Measurements from ENCODE around the gene WNT3A.

WNT3A gene

GRCh38 chr1:228082918-228083870 lies 76.4 kb downstream of the WNT3A start:
- DNase-seq (ENCODE audit: low read depth, low spot score) = no peak
- ChIA-PET POLR2A (interaction anchor here (1.0 to 1.2 kb wide), 4 partner anchors 7 to 307 kb away, joined by 3 to 4 read pairs (median 4); no protein-coding TSS in a partner anchor), CTCF (interaction anchor here (0.5 to 1.5 kb wide), 6 partner anchors 9 to 540 kb away, joined by 3 read pairs; no protein-coding TSS in a partner anchor)
- H3K4me3 ChIP-seq (ENCODE audit: low read depth, low read length) = peak overlapping the region; percentile 89
- no peak for TF ChIP-seq CTCF (IDR thresholded peaks at IDR 0.05; ENCODE audit: insufficient read depth, low read length, missing control alignments)

DNA sequence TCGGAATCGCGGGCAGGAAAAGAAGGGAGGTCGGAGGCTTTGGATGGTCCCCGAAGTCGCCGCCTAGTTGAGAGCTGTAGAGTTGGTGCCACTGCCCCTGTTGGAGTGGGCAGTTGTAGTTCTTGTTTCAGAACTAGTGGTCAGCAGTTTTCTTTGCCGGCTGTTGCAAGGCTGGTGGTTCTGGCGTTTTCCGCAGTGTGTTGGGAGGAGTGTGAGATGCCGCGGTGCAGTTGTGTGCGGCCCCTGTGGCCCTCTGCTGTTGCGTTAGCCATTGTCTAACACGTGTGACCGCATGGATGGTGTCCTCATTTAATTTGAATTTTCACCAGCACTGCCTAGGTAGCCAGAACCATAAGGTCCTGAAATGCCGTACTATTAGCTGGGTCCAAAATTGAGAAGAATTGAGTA lies 77.1 kb downstream of the WNT3A start:
- CTCF ChIA-PET = interaction anchor here (0.5 to 1.4 kb wide), 7 partner anchors 9 to 541 kb away, joined by 3 to 5 read pairs (median 3); partner anchors contain the start of gene IBA57
- H3K4me3 ChIP-seq (ENCODE audit: low read depth, low read length) = peak overlapping the region; percentile 89
- POLR2A ChIA-PET = interaction anchor here (1.0 to 1.2 kb wide), 3 partner anchors 10 to 309 kb away, joined by 3 to 5 read pairs (median 4); no protein-coding TSS in a partner anchor
- no peak for TF ChIP-seq CTCF (IDR thresholded peaks at IDR 0.05; ENCODE audit: insufficient read depth, low read length, missing control alignments)
- DNase-seq (ENCODE audit: low read depth, low spot score) = no peak

DNA sequence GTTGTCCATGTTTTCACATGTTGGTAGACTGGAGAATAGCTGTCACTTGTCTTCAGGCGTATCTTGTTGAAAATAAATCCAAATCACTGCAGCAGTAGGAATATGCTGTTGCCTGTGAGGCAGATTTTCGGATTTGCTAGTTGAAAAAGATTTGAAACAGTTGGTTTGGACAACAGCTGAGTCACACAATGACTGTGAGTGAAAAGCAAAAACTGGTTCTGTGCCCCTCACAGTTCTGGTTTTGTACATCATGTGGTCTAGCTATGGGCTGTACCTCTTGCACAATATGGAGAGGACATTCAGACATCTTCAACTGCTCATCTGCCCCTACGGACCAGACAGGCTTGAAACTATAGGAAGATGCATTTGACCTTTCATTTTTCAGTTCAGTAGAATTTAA lies 77.5 kb downstream of the WNT3A start:
- no peak for TF ChIP-seq CTCF (IDR thresholded peaks at IDR 0.05; ENCODE audit: insufficient read depth, low read length, missing control alignments)
- CTCF ChIA-PET = interaction anchor here (0.9 to 1.4 kb wide), 6 partner anchors 9 to 542 kb away, joined by 3 to 5 read pairs (median 3); partner anchors contain the start of gene IBA57
- POLR2A ChIA-PET = interaction anchor here (1.0 to 1.2 kb wide), 3 partner anchors 9 to 309 kb away, joined by 3 to 5 read pairs (median 4); no protein-coding TSS in a partner anchor
- H3K4me3 ChIP-seq (ENCODE audit: low read depth, low read length) = peak overlapping the region; percentile 89
- DNase-seq (ENCODE audit: low read depth, low spot score) = no peak

GRCh38 chr1:228084797-228085196 lies 78.0 kb downstream of the WNT3A start:
- CTCF ChIA-PET = interaction anchor here (0.7 to 1.4 kb wide), 5 partner anchors 10 to 296 kb away, joined by 3 to 5 read pairs (median 4); partner anchors contain the start of gene IBA57
- peak overlapping the region; percentile 89 for H3K4me3 ChIP-seq (ENCODE audit: low read depth, low read length)
- POLR2A ChIA-PET = interaction anchor here (0.6 to 1.2 kb wide), 4 partner anchors 9 to 946 kb away, joined by 3 to 5 read pairs (median 4); no protein-coding TSS in a partner anchor
- TF ChIP-seq CTCF (IDR thresholded peaks at IDR 0.05; ENCODE audit: insufficient read depth, low read length, missing control alignments) = no peak
- no peak for DNase-seq (ENCODE audit: low read depth, low spot score)

GRCh38 chr1:228085287-228085951 lies 78.6 kb downstream of the WNT3A start:
- CTCF ChIA-PET = interaction anchor here (0.7 to 1.4 kb wide), 3 partner anchors 11 to 296 kb away, joined by 3 to 4 read pairs (median 4); no protein-coding TSS in a partner anchor
- TF ChIP-seq CTCF (IDR thresholded peaks at IDR 0.05; ENCODE audit: insufficient read depth, low read length, missing control alignments) = no peak
- peak; percentile 57 for DNase-seq (ENCODE audit: low read depth, low spot score)
- peak overlapping the region; percentile 89 for H3K4me3 ChIP-seq (ENCODE audit: low read depth, low read length)
- POLR2A ChIA-PET = interaction anchor here (0.6 kb wide), 1 partner anchor 947 kb away, joined by 3 read pairs; no protein-coding TSS in a partner anchor

All from AG04449 (cell line).